ENCODE measurements around the gene SLC2A4. TPM values are rescaled to one million over a fixed set of nuclear protein-coding genes. Genes with fewer than 3 reads are reported as not detected.

The SLC2A4 gene
- total and polyA plus RNA-seq, 2 experiments from 2014 or later: 6.3 to 13.6 TPM

DNA sequence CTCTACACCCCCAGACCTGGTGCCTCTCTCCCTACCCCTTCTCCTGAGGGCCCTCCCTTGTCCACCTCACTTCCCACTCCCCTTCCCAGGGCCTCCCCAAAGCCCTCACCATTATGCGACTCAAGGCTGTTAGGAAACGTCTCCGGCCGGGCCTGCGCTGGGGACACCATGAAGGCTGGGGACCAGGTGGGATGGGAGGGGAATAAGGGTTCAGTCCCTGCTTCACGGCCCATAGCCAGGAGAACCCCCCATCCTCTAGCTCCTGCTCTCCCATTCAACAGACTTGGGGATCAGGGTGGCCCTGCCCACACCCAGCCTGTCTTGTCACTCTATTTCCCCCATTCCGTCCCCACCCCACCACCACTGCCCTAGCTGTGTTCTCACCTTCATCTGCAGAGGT lies 45.5 kb downstream of the SLC2A4 start:
- H3K4me2 ChIP-seq: no peak overlapping the region
- H3F3A ChIP-seq (replicated peaks; ENCODE audit: low read depth): peaks cover 26% of the 10 kb centered on the region
- peaks cover 40% of the 10 kb centered on the region for H3K36me3 Mint-ChIP-seq (ENCODE audit: low read depth)
- H3K27ac Mint-ChIP-seq: no peak overlapping the region
- no peaks in the 10 kb centered on the region for H3K9me3 Mint-ChIP-seq
- no peaks in the 10 kb centered on the region for H3K27me3 ChIP-seq (ENCODE audit: insufficient read depth)
- H4K20me1 ChIP-seq (replicated peaks; ENCODE audit: insufficient read depth): no peaks in the 10 kb centered on the region
- 0 out of 3 replicates have a peak overlapping the region, but pooled peaks have one; percentile 24 for H3K4me3 Mint-ChIP-seq
- DNase-seq (ENCODE audit: low spot score): no peak
- H2AFZ ChIP-seq: no peak overlapping the region
- H3K4me1 ChIP-seq (ENCODE audit: insufficient read depth): peaks cover 10% of the 10 kb centered on the region
- TF ChIP-seq, protein P1, sequence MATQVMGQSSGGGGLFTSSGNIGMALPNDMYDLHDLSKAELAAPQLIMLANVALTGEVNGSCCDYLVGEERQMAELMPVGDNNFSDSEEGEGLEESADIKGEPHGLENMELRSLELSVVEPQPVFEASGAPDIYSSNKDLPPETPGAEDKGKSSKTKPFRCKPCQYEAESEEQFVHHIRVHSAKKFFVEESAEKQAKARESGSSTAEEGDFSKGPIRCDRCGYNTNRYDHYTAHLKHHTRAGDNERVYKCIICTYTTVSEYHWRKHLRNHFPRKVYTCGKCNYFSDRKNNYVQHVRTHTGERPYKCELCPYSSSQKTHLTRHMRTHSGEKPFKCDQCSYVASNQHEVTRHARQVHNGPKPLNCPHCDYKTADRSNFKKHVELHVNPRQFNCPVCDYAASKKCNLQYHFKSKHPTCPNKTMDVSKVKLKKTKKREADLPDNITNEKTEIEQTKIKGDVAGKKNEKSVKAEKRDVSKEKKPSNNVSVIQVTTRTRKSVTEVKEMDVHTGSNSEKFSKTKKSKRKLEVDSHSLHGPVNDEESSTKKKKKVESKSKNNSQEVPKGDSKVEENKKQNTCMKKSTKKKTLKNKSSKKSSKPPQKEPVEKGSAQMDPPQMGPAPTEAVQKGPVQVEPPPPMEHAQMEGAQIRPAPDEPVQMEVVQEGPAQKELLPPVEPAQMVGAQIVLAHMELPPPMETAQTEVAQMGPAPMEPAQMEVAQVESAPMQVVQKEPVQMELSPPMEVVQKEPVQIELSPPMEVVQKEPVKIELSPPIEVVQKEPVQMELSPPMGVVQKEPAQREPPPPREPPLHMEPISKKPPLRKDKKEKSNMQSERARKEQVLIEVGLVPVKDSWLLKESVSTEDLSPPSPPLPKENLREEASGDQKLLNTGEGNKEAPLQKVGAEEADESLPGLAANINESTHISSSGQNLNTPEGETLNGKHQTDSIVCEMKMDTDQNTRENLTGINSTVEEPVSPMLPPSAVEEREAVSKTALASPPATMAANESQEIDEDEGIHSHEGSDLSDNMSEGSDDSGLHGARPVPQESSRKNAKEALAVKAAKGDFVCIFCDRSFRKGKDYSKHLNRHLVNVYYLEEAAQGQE (IDR thresholded peaks at IDR 0.05; ENCODE audit: unreplicated experiment): no peak
- no peak for TF ChIP-seq EZH2phosphoT487 (IDR thresholded peaks at IDR 0.05; ENCODE audit: unreplicated experiment)
- no peak overlapping the region for H3K4me3 ChIP-seq
- no peak overlapping the region for H3K27ac ChIP-seq (ENCODE audit: low read depth)
- peaks cover 14% of the 10 kb centered on the region for H3K4me1 Mint-ChIP-seq
- no peak for ATAC-seq
- peaks cover 13% of the 10 kb centered on the region; the same call in 1 of the 2 replicates for H3K36me3 ChIP-seq (ENCODE audit: insufficient read depth)
- H3K9me2 ChIP-seq (ENCODE audit: insufficient read depth): no peaks in the 10 kb centered on the region
- H3K27me3 Mint-ChIP-seq (ENCODE audit: insufficient read depth, low read depth, poor library complexity): peaks cover 7% of the 10 kb centered on the region
- peaks cover 14% of the 10 kb centered on the region for H3K79me2 ChIP-seq (replicated peaks; ENCODE audit: insufficient read depth)

DNA sequence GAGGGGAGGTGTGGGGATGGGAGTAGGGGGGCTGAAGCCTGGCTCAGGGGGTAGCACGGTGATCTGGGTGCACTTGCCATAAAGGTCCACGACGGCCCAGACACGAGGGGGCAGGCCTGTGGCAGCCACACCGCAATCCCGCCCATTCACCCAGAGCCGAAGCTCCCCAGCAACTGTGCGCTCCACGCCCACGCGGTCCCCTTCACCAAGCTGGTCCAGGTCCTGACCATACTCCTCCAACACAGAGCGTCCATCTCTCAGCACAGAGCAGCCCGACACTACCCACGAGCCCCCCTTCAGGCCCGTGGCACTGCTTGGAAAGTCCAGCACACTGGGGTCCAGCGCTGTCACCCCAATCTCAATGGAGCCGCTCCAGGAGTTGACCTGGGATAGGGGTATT lies 46.0 kb downstream of the SLC2A4 start:
- no peak overlapping the region for H3K27ac Mint-ChIP-seq
- Histone ChIP-seq H3K36me3 (ENCODE audit: insufficient read depth) (peaks cover 11% of the 10 kb centered on the region; the same call in 1 of the 2 replicates), H4K20me1 (replicated peaks; ENCODE audit: insufficient read depth) (no peaks in the 10 kb centered on the region), H3K4me1 (ENCODE audit: insufficient read depth) (peaks cover 10% of the 10 kb centered on the region), H3K27ac (ENCODE audit: low read depth) (no peak overlapping the region), H3K79me2 (replicated peaks; ENCODE audit: insufficient read depth) (peaks cover 14% of the 10 kb centered on the region), H2AFZ (no peak overlapping the region), H3K9me2 (ENCODE audit: insufficient read depth) (no peaks in the 10 kb centered on the region), H3K4me3 (no peak overlapping the region), H3K4me2 (no peak overlapping the region; the same call in 1 of the 2 replicates), H3F3A (replicated peaks; ENCODE audit: low read depth) (peaks cover 30% of the 10 kb centered on the region), H3K27me3 (ENCODE audit: insufficient read depth) (no peaks in the 10 kb centered on the region)
- H3K4me3 Mint-ChIP-seq: peak overlapping the region; percentile 46; the same call in 1 of the 3 replicates
- H3K27me3 Mint-ChIP-seq (ENCODE audit: insufficient read depth, low read depth, poor library complexity): peaks cover 7% of the 10 kb centered on the region
- H3K4me1 Mint-ChIP-seq: peaks cover 18% of the 10 kb centered on the region
- H3K9me3 Mint-ChIP-seq: no peaks in the 10 kb centered on the region
- ATAC-seq: no peak
- TF ChIP-seq EZH2 (IDR thresholded peaks at IDR 0.05; ENCODE audit: low read depth, unreplicated experiment): no peak
- no peak for TF ChIP-seq EZH2phosphoT487 (IDR thresholded peaks at IDR 0.05; ENCODE audit: unreplicated experiment)
- no peak for TF ChIP-seq CREB1 (CRISPR knock-in tag; IDR thresholded peaks at IDR 0.05; ENCODE audit: low read depth)
- no peak for TF ChIP-seq STAT1 (IDR thresholded peaks at IDR 0.05; ENCODE audit: unreplicated experiment)
- peaks cover 36% of the 10 kb centered on the region for H3K36me3 Mint-ChIP-seq (ENCODE audit: low read depth)
- no peak for DNase-seq (ENCODE audit: low spot score)

DNA sequence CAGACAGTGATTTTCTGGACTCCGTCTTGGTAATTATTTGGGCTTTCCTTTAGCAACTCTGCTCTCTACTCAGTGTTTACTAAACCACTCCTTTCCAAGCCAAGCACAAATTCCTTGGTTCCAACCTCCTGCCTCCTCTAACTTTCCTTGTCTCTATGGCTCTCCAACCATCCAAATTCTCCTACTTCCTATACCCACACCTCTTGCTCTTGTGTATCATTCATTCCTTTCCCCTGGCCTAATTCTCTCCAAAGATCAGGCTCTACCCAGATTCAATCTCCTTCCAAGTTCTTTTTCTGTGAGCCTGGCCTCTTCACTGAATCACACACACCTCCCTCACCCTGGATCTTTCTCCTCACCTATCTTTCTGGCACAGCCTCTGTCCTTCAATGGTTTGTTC lies 46.5 kb downstream of the SLC2A4 start:
- Histone ChIP-seq H3K27me3 (ENCODE audit: insufficient read depth) (no peaks in the 10 kb centered on the region), H3F3A (replicated peaks; ENCODE audit: low read depth) (peaks cover 30% of the 10 kb centered on the region), H3K4me2 (peak overlapping the region; percentile 99), H3K36me3 (ENCODE audit: insufficient read depth) (peaks cover 6% of the 10 kb centered on the region; the same call in 1 of the 2 replicates), H2AFZ (no peak overlapping the region), H3K4me1 (ENCODE audit: insufficient read depth) (peaks cover 10% of the 10 kb centered on the region), H4K20me1 (replicated peaks; ENCODE audit: insufficient read depth) (no peaks in the 10 kb centered on the region), H3K79me2 (replicated peaks; ENCODE audit: insufficient read depth) (peaks cover 14% of the 10 kb centered on the region), H3K27ac (ENCODE audit: low read depth) (no peak overlapping the region), H3K4me3 (peak overlapping the region; percentile 70), H3K9me2 (ENCODE audit: insufficient read depth) (no peaks in the 10 kb centered on the region)
- Mint-ChIP-seq H3K27ac (peak overlapping the region; percentile 25; the same call in 1 of the 2 replicates), H3K9me3 (no peaks in the 10 kb centered on the region), H3K4me1 (peaks cover 22% of the 10 kb centered on the region), H3K27me3 (ENCODE audit: insufficient read depth, low read depth, poor library complexity) (peaks cover 7% of the 10 kb centered on the region), H3K36me3 (ENCODE audit: low read depth) (peaks cover 31% of the 10 kb centered on the region), H3K4me3 (peak overlapping the region; percentile 99)
- DNase-seq (ENCODE audit: low spot score): no peak
- no peak for ATAC-seq
- TF ChIP-seq JUNB (IDR thresholded peaks at IDR 0.05; ENCODE audit: unreplicated experiment) (no peak), EZH2phosphoT487 (IDR thresholded peaks at IDR 0.05; ENCODE audit: unreplicated experiment) (no peak)
- TF ChIP-seq, protein P2, sequence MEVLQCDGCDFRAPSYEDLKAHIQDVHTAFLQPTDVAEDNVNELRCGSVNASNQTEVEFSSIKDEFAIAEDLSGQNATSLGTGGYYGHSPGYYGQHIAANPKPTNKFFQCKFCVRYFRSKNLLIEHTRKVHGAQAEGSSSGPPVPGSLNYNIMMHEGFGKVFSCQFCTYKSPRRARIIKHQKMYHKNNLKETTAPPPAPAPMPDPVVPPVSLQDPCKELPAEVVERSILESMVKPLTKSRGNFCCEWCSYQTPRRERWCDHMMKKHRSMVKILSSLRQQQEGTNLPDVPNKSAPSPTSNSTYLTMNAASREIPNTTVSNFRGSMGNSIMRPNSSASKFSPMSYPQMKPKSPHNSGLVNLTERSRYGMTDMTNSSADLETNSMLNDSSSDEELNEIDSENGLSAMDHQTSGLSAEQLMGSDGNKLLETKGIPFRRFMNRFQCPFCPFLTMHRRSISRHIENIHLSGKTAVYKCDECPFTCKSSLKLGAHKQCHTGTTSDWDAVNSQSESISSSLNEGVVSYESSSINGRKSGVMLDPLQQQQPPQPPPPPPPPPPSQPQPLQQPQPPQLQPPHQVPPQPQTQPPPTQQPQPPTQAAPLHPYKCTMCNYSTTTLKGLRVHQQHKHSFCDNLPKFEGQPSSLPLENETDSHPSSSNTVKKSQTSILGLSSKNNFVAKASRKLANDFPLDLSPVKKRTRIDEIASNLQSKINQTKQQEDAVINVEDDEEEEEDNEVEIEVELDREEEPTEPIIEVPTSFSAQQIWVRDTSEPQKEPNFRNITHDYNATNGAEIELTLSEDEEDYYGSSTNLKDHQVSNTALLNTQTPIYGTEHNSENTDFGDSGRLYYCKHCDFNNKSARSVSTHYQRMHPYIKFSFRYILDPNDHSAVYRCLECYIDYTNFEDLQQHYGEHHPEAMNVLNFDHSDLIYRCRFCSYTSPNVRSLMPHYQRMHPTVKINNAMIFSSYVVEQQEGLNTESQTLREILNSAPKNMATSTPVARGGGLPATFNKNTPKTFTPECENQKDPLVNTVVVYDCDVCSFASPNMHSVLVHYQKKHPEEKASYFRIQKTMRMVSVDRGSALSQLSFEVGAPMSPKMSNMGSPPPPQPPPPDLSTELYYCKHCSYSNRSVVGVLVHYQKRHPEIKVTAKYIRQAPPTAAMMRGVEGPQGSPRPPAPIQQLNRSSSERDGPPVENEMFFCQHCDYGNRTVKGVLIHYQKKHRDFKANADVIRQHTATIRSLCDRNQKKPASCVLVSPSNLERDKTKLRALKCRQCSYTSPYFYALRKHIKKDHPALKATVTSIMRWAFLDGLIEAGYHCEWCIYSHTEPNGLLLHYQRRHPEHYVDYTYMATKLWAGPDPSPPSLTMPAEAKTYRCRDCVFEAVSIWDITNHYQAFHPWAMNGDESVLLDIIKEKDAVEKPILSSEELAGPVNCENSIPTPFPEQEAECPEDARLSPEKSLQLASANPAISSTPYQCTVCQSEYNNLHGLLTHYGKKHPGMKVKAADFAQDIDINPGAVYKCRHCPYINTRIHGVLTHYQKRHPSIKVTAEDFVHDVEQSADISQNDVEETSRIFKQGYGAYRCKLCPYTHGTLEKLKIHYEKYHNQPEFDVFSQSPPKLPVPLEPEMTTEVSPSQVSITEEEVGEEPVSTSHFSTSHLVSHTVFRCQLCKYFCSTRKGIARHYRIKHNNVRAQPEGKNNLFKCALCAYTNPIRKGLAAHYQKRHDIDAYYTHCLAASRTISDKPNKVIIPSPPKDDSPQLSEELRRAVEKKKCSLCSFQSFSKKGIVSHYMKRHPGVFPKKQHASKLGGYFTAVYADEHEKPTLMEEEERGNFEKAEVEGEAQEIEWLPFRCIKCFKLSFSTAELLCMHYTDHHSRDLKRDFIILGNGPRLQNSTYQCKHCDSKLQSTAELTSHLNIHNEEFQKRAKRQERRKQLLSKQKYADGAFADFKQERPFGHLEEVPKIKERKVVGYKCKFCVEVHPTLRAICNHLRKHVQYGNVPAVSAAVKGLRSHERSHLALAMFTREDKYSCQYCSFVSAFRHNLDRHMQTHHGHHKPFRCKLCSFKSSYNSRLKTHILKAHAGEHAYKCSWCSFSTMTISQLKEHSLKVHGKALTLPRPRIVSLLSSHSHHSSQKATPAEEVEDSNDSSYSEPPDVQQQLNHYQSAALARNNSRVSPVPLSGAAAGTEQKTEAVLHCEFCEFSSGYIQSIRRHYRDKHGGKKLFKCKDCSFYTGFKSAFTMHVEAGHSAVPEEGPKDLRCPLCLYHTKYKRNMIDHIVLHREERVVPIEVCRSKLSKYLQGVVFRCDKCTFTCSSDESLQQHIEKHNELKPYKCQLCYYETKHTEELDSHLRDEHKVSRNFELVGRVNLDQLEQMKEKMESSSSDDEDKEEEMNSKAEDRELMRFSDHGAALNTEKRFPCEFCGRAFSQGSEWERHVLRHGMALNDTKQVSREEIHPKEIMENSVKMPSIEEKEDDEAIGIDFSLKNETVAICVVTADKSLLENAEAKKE (CRISPR knock-in tag; IDR thresholded peaks at IDR 0.05): no peak

Measured in GM23338 (cell line).